Endometrium (tissue), 2 donors: ENCODE measurements around the gene BRINP3.

ENCODE experiments used
- FAIRE-seq: peaks from 2 replicates; lab custom pipeline; 2012; peaks lifted over from hg19 to GRCh38; lab: Jason Lieb, UNC
- donor health status: control.
- donor health status: control.

The BRINP3 gene

DNA sequence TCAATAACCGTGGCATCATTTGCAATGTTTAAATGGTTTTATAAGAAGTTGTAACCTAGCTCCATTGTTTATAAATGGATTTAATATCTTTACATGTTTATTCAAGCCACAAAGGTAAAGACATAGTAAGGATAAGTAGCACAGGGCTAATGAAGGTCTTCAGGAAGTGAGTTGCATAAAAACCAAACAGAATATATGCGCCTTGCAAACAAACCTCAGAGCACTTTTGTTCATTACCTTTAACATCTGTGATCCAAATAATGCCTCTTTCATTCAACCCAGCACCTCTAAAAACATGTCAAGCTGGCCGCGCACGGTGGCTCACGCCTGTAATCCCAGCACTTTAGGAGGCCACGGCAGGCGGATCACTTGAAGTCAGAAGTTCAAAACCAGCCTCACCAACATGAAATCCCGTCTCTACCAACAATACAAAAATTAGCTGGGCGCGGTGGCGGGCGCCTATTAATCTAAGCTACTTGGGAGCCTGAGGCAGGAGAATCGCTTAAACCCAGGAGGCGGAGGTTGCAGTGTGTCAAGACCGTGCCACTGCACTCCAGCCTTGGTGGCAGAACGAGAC is 25.3 kb downstream of the BRINP3 start:
- no peak for FAIRE-seq

DNA sequence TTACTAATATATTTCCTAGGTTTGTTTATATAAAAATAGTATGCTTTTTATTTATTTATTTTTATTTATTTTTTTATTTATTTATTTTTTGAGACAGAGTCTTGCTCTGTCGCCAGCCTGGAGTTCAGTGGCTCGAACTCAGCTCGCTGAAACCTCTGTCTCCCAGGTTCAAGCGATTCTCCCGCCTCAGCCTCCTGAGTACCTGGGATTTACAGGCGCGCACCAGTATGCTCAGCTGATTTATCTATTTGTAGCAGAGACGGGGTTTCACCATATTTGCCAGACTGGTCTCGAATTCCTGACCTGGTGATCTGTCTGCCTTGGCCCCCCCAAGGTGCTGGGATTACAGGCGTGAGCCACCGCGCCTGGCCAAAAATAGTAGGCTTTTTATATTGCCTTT is 33.2 kb downstream of the BRINP3 start:
- no peak for FAIRE-seq

DNA sequence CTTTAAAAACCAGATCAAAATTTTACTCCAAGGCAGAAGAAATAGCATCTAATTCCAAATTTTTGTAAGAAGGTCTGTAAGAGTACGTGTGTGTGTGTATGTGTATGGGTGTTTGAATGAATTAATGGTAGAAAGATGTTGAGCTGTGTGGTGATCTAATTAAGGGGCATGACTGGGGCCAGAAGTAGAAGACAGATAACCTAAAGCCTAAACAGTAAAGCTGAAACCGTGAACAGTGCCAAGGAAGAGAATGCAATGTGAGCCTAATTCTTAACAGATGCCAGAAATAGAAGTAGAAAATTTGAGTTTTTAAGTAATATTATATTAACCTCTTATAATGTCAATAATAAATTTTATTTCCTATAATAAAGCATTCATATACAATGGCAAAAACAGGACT is 38.2 kb downstream of the BRINP3 start:
- FAIRE-seq: no peak

DNA sequence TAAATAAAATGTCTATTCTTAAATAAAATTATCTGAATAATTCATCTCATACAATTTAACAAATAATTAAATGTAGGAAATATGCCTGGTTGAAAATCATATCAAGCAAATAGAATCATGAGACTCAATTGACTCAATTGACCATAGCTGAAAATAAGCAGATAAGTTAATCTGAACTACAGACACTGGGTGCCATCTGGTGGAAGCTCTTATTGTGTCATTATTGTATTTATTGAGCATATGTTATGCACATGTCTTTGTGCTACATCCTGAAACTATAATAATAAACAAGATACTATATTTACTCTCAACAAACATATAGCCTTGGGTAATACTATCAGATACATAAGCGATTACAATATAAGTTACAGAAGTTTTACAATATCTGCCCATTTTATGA is 41.0 kb downstream of the BRINP3 start:
- FAIRE-seq: peak; percentile 50

DNA sequence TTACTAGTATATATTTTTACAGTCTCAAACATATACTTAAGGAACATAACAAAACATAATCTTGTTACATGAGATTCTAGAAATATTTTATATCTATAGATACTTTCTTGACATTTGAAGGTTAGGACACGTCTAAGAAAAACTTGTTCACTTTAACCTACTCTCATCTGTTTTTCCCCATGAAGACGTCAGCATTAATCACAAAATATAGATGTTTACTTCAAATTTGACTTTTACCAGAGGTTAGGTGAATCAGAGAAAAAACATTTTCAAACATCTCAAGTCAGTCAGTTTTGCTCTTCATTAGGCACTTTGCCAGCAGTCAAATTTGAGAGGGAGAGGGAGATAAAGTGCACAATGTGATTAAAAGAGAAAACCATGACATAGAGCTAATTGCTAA is 47.7 kb downstream of the BRINP3 start:
- FAIRE-seq: no peak

DNA sequence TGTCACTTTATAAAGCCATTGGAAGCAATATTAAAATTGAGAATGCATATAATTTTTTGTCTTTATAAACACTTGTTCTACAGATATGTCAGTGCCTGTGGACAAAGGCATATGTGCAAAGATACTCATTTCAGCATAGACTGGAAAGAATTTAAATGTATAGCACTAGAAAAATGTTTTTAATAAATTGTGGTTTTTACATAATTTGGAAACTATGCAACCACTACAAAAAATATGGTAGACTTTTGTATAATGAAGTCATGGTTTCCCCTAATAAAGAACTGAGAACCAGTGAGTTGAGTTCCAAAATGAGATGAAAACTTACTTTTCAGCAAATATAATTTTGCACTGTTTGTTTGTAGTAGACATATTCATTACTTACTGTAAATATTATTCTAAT is 48.5 kb downstream of the BRINP3 start:
- FAIRE-seq: no peak

DNA sequence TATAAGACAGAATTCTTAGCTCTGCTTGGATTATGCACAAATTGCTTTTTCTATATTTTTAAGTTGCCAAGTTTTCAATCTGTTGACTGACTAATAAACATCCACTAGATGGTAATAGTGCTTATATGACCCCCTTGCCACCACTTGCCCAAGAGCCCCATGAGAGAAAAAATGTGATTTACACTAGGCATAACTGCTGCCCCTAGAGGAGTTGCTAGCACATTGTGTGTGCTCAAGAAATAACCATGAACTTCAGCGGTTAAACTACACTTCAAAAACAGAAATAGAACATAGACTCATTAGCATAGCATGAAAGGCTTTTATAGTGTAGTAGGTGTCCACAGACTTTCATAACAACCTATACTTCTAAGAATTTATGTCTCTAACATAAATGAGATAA is 61.4 kb downstream of the BRINP3 start:
- no peak for FAIRE-seq

DNA sequence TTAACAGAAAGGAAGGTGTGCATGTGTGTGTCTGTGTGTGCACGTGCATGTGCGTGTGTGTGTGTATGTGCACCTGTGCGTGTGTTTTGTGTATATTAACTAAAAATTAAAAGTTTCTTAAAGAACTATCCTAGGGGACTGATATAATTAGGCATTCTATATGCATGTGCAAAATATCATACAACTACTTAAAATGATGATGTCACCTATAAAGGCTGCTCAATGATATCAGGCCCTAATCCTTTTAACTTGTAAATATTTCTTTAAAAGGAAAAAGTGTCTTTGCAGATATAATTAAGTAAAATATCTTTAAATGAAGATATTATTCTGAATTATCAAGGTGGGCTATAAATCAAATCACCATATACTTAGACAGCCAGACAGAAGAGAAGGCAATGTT is 64.5 kb downstream of the BRINP3 start:
- no peak for FAIRE-seq

DNA sequence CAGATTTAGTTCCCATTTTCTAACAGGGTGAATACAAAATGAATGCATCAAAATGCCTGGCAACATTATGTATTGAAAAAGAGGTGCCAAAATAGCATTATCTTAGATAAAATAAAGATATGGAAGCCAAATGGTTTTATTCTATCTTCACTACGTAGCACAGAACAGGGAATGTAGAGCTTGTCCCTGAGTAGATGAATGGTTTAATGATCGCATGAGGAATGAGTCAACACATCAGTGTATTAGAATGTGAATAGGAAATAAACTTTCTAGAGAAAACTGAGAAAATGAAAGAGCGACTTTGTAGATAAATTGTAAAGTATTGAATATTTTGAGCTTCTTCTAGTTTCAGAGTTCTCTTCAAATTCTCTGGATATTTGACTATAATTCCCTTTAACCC is 74.3 kb downstream of the BRINP3 start:
- FAIRE-seq: no peak

DNA sequence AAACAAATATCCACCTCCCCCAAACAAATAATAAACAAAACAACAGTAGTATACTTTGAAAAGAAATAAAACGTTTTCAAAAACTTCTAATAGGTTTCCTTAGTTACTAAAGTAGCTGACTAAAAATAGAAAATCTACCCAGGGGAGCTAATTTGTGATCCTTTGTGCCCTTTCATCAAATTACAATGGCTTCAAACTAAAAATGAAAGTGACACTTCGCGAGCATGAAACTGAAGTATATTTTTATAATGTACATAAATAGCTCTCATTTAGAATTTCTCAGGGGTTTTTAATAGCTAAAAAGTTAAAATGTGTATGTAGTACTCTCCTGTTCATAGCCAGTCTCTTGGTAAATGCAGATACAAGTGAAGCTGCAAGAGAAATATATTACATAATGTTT is 78.4 kb downstream of the BRINP3 start:
- no peak for FAIRE-seq

DNA sequence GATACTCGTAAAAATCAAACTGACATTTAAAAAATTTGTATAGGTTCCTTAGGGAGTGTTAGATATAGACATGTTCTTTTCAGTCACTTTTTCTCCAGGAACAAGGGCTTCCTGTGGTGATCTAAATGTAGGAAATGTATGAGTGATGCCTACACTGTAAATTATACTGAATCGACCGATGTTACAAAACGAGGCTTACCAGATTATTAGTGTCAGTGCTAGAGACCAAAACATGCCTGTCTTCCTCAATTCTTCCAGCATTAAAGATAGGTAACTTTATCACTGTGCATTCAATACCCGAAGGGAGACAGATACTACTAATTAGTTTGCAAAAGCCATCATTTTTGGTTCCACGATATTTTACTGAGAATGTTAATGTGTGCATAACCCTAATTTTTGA is 86.1 kb downstream of the BRINP3 start:
- no peak for FAIRE-seq

DNA sequence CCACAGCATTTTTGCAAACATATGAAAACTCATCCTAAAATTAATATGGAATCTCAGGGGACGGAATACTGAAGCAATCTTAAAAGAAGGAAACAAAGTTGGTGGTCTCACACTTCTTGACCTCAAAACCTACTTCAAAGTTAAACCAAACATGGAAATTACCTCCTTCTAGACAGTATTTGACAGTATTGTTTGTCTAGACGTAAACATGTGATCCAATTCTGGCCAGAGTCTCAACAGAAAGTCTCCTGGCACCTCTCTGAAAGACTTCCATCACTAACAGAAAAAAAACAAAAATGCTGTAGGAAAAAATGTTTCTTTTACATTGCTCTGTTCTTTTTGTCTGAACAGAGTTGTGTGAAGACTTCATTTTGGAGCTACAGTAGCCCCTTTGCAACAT is 99.7 kb downstream of the BRINP3 start:
- FAIRE-seq: no peak

DNA sequence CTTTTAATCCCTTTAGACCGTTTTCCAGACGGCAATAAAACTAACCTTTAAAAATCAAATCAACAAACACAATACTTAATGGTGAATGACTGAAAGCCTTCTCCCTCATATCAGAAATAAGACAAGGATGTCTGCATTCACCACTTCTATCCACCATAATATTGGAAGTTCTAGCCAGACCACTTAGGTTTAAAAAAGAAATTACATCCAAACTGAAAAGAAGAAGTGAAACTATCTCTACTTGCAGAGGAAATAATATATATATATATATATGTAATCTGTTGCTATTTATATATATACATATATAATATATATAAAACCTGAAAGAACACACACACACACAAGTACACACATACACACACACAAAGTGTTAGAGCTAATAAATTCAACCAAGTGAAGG is 100.4 kb downstream of the BRINP3 start:
- no peak for FAIRE-seq

DNA sequence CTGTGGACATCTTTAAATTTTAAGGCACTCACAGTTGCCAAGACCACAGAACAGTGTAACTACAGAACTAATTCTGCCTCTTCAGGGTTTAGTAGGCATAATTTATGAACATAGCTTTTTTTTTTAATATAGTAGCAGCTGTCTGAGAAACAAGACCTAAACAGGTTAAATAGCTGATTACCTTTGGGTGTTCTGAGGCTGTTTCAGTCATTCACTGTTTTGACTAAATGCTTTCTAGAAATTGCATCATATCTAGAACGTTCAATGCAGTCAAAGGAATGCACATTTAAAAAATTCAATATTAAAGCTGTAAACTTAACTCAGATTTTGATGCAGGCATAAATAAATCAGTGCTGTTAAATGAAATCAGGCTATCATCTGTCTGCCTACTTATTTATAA is 101.6 kb downstream of the BRINP3 start:
- no peak for FAIRE-seq

DNA sequence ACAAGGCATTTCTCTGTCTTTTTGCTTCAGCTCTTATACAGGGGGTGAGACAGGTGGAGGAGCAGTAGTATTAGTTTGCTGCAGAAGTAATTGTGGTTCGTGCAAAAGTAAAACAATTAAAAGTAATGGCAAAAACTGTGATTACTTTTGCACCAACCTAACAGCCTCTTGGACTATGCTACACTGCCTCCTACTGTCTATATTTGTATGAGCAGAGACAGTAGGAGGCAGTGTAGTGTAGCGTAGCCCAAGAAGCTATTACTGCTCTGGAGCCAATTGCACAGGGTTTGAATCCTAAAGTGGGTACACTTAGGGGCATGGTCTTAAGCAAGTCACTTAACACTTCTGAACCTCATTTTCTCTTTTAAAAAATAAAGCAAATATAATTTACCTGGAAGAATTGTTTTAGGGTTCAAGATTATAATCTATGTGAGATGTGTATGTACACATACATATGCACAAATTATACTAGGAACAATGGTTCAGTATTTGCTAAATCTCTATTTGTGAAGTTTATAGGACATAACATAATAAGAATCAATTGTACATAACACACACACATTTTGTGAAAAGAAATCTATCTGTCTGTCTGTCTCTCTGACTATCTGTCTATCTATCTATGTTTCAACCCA is 103.8 kb downstream of the BRINP3 start:
- no peak for FAIRE-seq

DNA sequence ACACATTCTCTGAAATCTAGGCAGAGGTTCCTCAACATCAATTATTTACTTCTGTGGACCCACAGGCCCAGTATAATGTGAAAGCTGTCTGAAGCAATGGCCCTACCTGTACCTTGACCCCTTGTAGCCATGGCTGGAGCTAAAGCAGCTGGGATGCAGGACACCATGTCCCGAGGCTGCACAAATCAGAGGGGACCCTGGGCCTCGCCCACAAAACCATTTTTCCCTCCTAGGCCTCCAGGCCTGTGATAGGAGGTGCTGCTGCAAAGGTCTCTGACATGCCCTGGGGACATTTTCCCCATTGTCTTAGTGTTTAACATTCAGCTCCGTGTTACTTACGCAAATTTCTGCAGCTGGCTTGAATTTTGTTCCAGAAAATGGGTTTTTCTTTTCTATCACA is 110.5 kb downstream of the BRINP3 start:
- no peak for FAIRE-seq

DNA sequence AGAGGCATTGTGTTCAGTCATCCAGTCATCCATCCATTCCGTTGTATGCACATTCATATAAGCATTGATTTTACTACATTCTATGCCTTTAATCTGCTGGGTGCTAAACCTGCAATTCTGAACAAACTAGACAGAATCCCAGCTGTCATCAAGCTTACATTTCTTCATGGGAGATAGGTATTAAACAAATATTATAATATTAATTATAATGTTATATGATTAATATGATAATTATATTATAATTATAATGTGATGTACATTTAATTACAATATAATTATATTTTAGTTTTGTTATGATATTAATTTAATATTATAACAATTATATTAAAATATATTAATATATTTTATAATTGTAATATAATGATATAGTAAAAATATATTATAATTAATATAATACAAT is 112.4 kb downstream of the BRINP3 start:
- peak; percentile 92 for FAIRE-seq

DNA sequence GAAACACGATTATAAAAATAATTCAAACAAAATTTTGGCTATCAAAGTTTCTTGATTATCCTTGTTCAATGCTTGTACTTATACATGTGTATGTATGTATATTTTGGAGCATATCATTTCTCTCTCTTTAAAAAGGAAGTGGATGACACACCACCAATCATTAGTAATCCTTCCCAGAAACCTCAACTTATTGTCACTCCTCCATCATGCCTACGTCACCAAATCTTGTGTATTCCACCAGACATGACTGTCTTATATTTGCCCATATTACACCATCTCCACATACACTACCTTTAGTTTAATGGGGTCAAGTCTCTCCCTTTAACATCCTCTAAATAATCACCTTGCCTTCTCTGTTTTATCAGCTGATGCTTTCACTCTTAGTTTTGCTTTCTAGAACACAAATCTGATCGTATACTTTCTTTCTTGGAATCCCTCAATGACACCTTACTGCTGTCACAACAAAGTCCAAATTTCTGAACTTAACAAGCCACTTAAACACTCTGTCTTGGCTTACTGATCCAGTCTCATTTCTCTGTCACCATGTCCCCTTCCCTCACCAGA is 124.0 kb downstream of the BRINP3 start:
- no peak for FAIRE-seq

DNA sequence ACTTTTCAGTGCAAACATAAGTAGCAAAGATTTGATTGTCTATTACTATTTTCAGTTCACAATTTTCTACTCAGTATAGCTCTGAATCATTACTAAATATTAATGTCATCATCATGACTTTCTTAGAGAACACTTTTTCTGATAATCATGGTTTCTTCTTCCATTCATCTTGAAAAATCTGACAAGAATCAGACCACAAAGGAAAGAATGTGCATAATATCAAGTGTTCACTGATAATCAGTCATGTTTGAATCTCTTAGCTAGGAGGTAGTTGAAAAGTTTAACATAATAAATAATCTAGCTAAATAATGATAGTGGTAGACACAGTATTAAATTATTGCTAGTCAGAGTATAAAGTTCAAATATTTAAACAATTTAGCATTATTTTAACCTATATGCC is 133.2 kb downstream of the BRINP3 start:
- no peak for FAIRE-seq

DNA sequence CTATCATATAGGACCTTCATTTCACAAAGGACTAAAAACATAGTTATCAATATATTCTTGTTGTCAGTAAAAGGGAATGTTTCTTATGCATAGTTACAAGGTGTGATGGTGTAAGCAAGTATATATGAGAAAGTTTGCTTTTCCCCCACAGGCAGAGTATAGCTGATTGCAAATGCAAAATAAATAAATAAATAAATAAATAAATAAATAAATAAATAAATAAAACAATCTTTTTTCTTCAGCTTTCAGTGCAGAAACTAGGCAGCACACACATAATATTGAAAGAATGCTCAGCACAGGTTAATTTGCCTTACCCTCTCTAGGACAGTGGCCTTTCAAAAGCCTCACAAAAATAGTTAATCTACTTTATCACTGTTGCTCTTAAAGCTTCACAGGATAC is 138.8 kb downstream of the BRINP3 start:
- no peak for FAIRE-seq

DNA sequence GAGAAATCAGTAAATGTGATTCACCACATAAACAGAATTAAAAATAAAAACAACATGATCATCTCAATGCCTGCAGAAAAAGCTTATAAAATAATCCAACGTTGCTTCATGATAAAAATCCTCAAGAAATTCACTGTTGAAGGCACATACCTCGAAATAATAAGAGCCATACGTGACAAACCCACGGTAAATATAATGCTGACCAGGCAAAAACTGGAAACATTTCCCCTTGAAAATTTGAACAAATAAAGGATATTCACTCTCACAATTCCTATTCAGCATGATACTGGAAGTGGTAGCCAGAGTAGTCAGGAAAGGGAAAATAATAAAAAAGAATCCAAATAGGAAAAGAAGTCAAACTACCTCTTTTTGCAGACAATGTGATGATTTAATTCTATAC is 148.8 kb downstream of the BRINP3 start:
- FAIRE-seq: no peak

DNA sequence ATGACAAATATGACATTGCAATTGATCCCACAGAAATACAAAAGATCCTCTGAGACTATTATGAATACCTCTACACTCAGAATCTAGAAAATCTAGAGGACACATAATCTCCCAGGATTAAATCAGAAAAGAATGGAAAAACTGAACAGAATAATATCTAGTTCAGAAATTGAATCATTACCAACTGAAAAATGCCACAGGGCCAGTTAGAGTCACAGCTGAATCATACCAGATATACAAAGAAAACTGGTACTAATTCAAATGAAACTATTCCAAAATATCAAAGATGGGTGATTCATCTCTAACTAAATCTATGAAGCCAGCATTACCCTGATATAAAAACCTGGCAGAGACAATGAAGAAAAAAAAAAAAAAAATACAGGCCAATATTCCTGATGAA is 149.3 kb downstream of the BRINP3 start:
- FAIRE-seq: no peak

DNA sequence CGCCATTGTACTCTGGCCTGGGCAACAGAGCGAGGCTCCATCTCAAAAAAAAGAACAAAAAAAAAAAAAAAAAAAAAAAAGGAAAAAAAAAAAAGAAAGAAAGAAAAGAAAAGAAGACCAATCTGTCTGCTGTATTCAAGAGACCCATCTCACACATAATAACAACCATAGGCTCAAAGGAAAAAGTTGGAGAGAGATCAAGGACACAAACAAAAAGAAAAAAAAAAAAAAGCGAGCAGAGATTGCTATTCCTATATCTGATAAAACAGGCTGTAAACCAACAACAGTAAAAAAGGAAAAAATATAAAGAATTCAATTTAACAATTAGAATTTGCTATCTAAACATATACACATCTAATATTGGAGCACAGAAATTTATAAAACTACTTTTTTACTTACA is 150.4 kb downstream of the BRINP3 start:
- FAIRE-seq: no peak

DNA sequence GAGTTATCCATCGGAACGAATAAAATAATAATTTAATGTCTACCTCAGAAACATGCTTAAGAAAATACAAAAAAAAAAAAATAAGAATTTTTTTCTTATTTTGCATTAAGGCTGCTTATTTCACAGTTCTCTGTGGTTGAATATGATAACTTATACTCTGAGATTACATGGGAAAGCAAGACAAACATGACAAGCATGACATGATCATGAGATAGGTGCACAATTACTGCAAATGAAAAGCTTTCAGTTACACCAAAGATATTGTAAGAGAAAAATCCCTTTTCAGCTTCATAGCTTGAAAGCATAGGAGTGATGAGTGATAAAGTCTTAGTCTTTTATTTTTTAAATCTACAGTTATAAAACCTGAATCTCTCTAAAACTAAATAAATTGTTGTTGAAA is 154.1 kb downstream of the BRINP3 start:
- no peak for FAIRE-seq
